ENCODE results near the gene CALML3. TPM values are rescaled to one million over a fixed set of nuclear protein-coding genes. Genes with fewer than 3 reads are reported as not detected.

CALML3 gene
- polyA plus RNA-seq, 1 donor from 2014 or later: not detected

DNA sequence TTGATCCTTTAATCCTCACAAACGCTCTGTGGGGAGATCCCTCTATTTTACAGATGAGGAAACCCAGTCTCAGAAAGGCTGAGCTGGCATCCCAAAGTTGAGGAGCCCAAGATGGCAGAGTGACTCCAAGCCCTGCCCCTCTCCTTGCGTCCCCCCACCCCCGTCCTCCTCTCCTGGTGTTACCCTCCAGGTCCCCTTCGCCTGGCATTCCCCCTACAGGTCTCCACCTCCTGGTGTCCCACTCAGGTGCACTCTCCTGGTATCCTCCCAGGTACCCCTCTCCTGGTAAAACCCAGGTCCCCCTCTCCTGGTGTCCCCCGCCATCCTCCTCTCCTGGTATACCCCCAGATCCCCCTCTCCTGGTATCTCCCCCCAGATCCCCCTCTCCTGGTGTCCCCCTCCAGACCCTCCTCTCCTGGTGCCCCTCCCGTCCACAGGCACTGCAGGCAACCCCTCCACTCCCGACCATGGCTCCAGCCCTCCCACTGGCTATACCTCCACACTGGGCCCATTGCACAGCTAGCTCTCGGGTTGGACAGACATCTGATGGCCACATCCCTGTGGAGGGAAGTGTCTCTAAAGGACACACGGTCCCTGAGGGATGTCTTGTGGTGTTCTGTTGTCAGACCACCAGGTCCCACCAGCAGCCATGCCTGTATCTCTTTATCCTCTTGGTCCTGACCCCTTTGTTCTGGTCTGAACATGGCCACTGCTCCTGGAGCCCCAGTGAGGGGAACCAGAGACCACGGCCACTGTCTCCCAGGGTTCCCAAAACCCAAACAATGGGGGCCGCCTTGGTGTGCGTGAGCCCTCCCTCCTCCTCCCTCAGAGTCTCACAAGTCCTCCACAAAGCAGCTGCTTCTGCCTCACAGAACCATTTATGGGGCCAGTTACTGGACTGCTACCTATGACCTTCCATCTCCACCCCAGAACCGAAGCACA, 37.2 kb downstream of the CALML3 start:
- no peaks in the 10 kb centered on the region for H3K79me2 ChIP-seq (replicated peaks; ENCODE audit: insufficient read depth, low read length)
- H4K20me1 ChIP-seq (ENCODE audit: insufficient read depth): no peaks in the 10 kb centered on the region
- no peak overlapping the region for H3K9ac ChIP-seq (ENCODE audit: low read length)
- H3K4me3 ChIP-seq (ENCODE audit: low read length): no peak overlapping the region
- H3K36me3 ChIP-seq (ENCODE audit: insufficient read depth, low read length): no peaks in the 10 kb centered on the region
- H3K4me2 ChIP-seq (ENCODE audit: low read length): no peak overlapping the region
- no peaks in the 10 kb centered on the region for H3K9me2 ChIP-seq (ENCODE audit: insufficient read depth, low read length)
- no peak overlapping the region for H3K27ac ChIP-seq (ENCODE audit: low read length)
- no peak overlapping the region for H2AFZ ChIP-seq (ENCODE audit: low read depth, low read length)
- TF ChIP-seq SMC3 (conservative IDR thresholded peaks at IDR 0.05; ENCODE audit: poor library complexity) (no peak), POLR2AphosphoS5 (IDR thresholded peaks at IDR 0.05) (no peak), EZH2 (IDR thresholded peaks at IDR 0.05; ENCODE audit: borderline replicate concordance, insufficient read depth, low read length, poor library complexity, severe bottlenecking) (no peak), RAD21 (conservative IDR thresholded peaks at IDR 0.05) (no peak), EP300 (conservative IDR thresholded peaks at IDR 0.05; ENCODE audit: poor library complexity, severe bottlenecking) (no peak), TAF1 (IDR thresholded peaks at IDR 0.05; ENCODE audit: low read depth) (no peak), MXI1 (conservative IDR thresholded peaks at IDR 0.05; ENCODE audit: poor library complexity, severe bottlenecking) (no peak)
- TF ChIP-seq, protein P1, sequence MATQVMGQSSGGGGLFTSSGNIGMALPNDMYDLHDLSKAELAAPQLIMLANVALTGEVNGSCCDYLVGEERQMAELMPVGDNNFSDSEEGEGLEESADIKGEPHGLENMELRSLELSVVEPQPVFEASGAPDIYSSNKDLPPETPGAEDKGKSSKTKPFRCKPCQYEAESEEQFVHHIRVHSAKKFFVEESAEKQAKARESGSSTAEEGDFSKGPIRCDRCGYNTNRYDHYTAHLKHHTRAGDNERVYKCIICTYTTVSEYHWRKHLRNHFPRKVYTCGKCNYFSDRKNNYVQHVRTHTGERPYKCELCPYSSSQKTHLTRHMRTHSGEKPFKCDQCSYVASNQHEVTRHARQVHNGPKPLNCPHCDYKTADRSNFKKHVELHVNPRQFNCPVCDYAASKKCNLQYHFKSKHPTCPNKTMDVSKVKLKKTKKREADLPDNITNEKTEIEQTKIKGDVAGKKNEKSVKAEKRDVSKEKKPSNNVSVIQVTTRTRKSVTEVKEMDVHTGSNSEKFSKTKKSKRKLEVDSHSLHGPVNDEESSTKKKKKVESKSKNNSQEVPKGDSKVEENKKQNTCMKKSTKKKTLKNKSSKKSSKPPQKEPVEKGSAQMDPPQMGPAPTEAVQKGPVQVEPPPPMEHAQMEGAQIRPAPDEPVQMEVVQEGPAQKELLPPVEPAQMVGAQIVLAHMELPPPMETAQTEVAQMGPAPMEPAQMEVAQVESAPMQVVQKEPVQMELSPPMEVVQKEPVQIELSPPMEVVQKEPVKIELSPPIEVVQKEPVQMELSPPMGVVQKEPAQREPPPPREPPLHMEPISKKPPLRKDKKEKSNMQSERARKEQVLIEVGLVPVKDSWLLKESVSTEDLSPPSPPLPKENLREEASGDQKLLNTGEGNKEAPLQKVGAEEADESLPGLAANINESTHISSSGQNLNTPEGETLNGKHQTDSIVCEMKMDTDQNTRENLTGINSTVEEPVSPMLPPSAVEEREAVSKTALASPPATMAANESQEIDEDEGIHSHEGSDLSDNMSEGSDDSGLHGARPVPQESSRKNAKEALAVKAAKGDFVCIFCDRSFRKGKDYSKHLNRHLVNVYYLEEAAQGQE (IDR thresholded peaks at IDR 0.05; ENCODE audit: borderline replicate concordance): no peak
- TF ChIP-seq, protein P2, sequence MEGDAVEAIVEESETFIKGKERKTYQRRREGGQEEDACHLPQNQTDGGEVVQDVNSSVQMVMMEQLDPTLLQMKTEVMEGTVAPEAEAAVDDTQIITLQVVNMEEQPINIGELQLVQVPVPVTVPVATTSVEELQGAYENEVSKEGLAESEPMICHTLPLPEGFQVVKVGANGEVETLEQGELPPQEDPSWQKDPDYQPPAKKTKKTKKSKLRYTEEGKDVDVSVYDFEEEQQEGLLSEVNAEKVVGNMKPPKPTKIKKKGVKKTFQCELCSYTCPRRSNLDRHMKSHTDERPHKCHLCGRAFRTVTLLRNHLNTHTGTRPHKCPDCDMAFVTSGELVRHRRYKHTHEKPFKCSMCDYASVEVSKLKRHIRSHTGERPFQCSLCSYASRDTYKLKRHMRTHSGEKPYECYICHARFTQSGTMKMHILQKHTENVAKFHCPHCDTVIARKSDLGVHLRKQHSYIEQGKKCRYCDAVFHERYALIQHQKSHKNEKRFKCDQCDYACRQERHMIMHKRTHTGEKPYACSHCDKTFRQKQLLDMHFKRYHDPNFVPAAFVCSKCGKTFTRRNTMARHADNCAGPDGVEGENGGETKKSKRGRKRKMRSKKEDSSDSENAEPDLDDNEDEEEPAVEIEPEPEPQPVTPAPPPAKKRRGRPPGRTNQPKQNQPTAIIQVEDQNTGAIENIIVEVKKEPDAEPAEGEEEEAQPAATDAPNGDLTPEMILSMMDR (IDR thresholded peaks at IDR 0.05; ENCODE audit: poor library complexity, severe bottlenecking): no peak
- H3K9me3 ChIP-seq (ENCODE audit: low read length): no peaks in the 10 kb centered on the region
- no peaks in the 10 kb centered on the region for H3F3A ChIP-seq (ENCODE audit: insufficient read depth, low read length, poor library complexity, severe bottlenecking)
- H3K27me3 ChIP-seq (ENCODE audit: insufficient read depth, low read depth, low read length): no peaks in the 10 kb centered on the region

DNA sequence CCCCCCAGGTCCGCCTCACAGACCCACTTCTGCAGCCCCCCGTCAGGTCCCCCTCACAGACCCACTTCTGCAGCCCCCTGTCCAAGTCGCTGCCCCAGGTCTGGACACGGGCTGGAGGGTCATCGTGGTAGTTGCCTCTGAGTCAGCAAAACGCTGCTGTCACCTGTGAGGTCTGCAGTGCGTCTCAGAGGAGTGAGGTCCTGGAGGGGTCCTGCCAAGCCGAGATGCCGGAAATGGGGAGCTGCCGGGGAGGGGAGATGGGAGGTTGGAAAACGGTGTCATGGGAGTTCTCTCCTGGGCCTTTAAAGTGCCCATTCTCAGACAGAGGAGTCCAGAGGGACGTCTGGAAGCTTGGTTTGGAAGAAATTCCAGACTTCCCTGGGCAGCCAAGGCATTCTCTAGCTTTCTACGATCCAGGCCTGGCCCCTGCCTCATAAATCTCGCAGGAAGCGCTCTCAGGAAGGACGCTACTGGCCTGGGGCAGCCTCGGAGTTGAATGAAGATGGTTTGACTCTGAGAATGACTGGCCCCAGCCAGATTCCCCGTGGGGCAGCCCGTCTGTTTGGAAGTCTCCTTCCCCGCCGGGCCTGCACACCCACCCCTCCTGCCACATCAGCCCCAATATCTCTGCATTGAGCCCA, 38.7 kb downstream of the CALML3 start:
- no peaks in the 10 kb centered on the region for H4K20me1 ChIP-seq (ENCODE audit: insufficient read depth)
- no peaks in the 10 kb centered on the region for H3K9me2 ChIP-seq (ENCODE audit: insufficient read depth, low read length)
- H3K9ac ChIP-seq (ENCODE audit: low read length): no peak overlapping the region
- H3K9me3 ChIP-seq (ENCODE audit: low read length): no peaks in the 10 kb centered on the region
- H3K27me3 ChIP-seq (ENCODE audit: insufficient read depth, low read depth, low read length): no peaks in the 10 kb centered on the region
- H3F3A ChIP-seq (ENCODE audit: insufficient read depth, low read length, poor library complexity, severe bottlenecking): no peaks in the 10 kb centered on the region
- TF ChIP-seq SMC3 (conservative IDR thresholded peaks at IDR 0.05; ENCODE audit: poor library complexity) (no peak), EZH2 (IDR thresholded peaks at IDR 0.05; ENCODE audit: borderline replicate concordance, insufficient read depth, low read length, poor library complexity, severe bottlenecking) (no peak), RAD21 (conservative IDR thresholded peaks at IDR 0.05) (no peak), EP300 (conservative IDR thresholded peaks at IDR 0.05; ENCODE audit: poor library complexity, severe bottlenecking) (no peak), POLR2AphosphoS5 (IDR thresholded peaks at IDR 0.05) (no peak), TAF1 (IDR thresholded peaks at IDR 0.05; ENCODE audit: low read depth) (no peak), MXI1 (conservative IDR thresholded peaks at IDR 0.05; ENCODE audit: poor library complexity, severe bottlenecking) (no peak)
- TF ChIP-seq, protein P2 (IDR thresholded peaks at IDR 0.05; ENCODE audit: poor library complexity, severe bottlenecking): no peak
- TF ChIP-seq, protein P1 (IDR thresholded peaks at IDR 0.05; ENCODE audit: borderline replicate concordance): no peak
- H3K79me2 ChIP-seq (replicated peaks; ENCODE audit: insufficient read depth, low read length): no peaks in the 10 kb centered on the region
- H3K4me2 ChIP-seq (ENCODE audit: low read length): no peak overlapping the region
- H3K36me3 ChIP-seq (ENCODE audit: insufficient read depth, low read length): no peaks in the 10 kb centered on the region
- no peak overlapping the region for H3K27ac ChIP-seq (ENCODE audit: low read length)
- H3K4me3 ChIP-seq (ENCODE audit: low read length): no peak overlapping the region
- H2AFZ ChIP-seq (ENCODE audit: low read depth, low read length): no peak overlapping the region

Data from neural cell (in vitro differentiated cells).